GM19463 (cell line): ENCODE data around the gene TMEM134.
A peak's percentile ranks its signal among the peaks of the same experiment; 100 is the strongest.
"Not testable (repeated sequence)": the region's sequence is repeated elsewhere in the genome, so short reads cannot be mapped to it uniquely, and the experiment has no call there.

Experiments used
- ATAC-seq: cut with Tn5 transposase; IDR thresholded peaks from one replicate; pipeline ENCODE4 v1.9.1; 2021; ENCODE audit warnings: mild to moderate bottlenecking, moderate library complexity; ENCODE audit not compliant: unreplicated experiment

TMEM134 gene

GRCh38 chr11:67486481-67487195 is 17.6 kb upstream of the TMEM134 start:
- ATAC-seq, result no peak

GRCh38 chr11:67485873-67486361 is 16.9 kb upstream of the TMEM134 start:
- ATAC-seq, result not testable (repeated sequence)

- no peak for ATAC-seq
Observed at GRCh38 chr11:67484847-67485311, 15.8 kb upstream of the TMEM134 start.

- ATAC-seq, result no peak
Observed at GRCh38 chr11:67483831-67484665, 15.0 kb upstream of the TMEM134 start.

- peak; percentile 59 for ATAC-seq
Observed at GRCh38 chr11:67482827-67483798, 14.1 kb upstream of the TMEM134 start, which contains the start of gene AIP. Gene AIP (plus strand): TSS chr11:67483026. CDS start chr11:67483159, 133 bp downstream.

GRCh38 chr11:67482275-67482826 is 13.3 kb upstream of the TMEM134 start:
- no peak for ATAC-seq

GRCh38 chr11:67477344-67478050 is 8.4 kb upstream of the TMEM134 start:
- not testable (repeated sequence) for ATAC-seq

- not testable (repeated sequence) for ATAC-seq
Observed at GRCh38 chr11:67476692-67477091, 7.6 kb upstream of the TMEM134 start.

GRCh38 chr11:67472882-67473281 is 3.8 kb upstream of the TMEM134 start:
- no peak for ATAC-seq

GRCh38 chr11:67470337-67471002 is 1.4 kb upstream of the TMEM134 start:
- no peak for ATAC-seq

- no peak for ATAC-seq
Observed at GRCh38 chr11:67469508-67469811, 409 bp upstream of the TMEM134 start.

GRCh38 chr11:67468456-67468758 is 644 bp downstream of the TMEM134 start:
- ATAC-seq, result no peak

- no peak for ATAC-seq
Observed at GRCh38 chr11:67468056-67468455, 995 bp downstream of the TMEM134 start.

- no peak for ATAC-seq
Observed at GRCh38 chr11:67466962-67467771, 1.9 kb downstream of the TMEM134 start.

- no peak for ATAC-seq
Observed at GRCh38 chr11:67466367-67466766, 2.7 kb downstream of the TMEM134 start.

- ATAC-seq, result not testable (repeated sequence)
Observed at GRCh38 chr11:67465530-67465929, 3.5 kb downstream of the TMEM134 start.

- ATAC-seq, result no peak
Observed at GRCh38 chr11:67465189-67465510, 3.9 kb downstream of the TMEM134 start.

GRCh38 chr11:67464411-67465188 is 4.5 kb downstream of the TMEM134 start:
- ATAC-seq, result peak; percentile 54
